Posterior vena cava (tissue), 2 donors: Measurements from ENCODE around the gene SLC25A12. TPM values are rescaled to one million over a fixed set of nuclear protein-coding genes. Genes with fewer than 3 reads are reported as not detected.
"Not testable (repeated sequence)": the region's sequence is repeated elsewhere in the genome, so short reads cannot be mapped to it uniquely, and the experiment has no call there.

Source experiments
- DNase-seq: peaks from one replicate; pipeline ENCODE4 v3.0.0-alpha.2; 2020; ENCODE audit warnings: low spot score
- intact Hi-C, 2 donors: fragments of 100-400 bp; cut with DNase I; formaldehyde crosslinking; loops; one replicate each; pipeline versions ENCODE4 v1.14.1 to v1.14.2; 2022 to 2023
- total RNA-seq, 2 donors: library from RNA; stranded (reverse); fragmentation: NEBNext Ultra II Directional; extraction: Animal tissue kit (Norgen Biotek cat#: 25700); gene quantifications; one replicate each; pipeline ENCODE4 v1.2.1, GENCODE V29; 2021
- donor health status: DM: yes; HTN: yes; CAD: no.
- donor health status: DM: yes; HTN: yes; CAD: no.

SLC25A12 gene
- total RNA-seq, 2 donors from 2014 or later, result 34.7 to 35.4 TPM

GRCh38 chr2:171836146-171836910 lies 57.7 kb downstream of the SLC25A12 start:
- DNase-seq, result no peak

DNA sequence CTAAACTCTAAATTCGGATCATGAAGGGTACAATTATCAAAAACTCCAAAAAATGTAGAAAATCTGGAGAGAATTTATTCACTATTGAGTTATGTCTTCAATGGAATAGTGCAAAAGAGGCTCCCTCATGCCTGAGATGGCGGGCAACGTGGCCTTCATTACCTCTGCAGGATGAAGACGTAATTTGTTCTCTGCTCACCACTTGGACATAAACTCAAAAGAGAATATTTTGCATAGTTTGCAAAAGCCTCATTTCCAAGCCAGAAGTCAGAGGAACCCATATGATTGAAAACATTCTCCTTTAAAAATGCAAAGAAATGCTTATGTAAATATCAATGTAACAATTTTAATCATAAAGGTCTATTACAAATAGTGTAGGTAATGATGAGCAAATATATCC lies 58.7 kb downstream of the SLC25A12 start:
- intact Hi-C loops, result no loop called here
- no peak for DNase-seq

More at GRCh38 chr2:171836146-171836910, 57.7 kb downstream of the SLC25A12 start:
- intact Hi-C loops, result no loop called here

GRCh38 chr2:171834286-171834685 lies 59.8 kb downstream of the SLC25A12 start:
- no peak for DNase-seq
- intact Hi-C loops, result no loop called here

- intact Hi-C loops, result no loop called here
- no peak for DNase-seq
Observed at GRCh38 chr2:171832489-171832888, 61.6 kb downstream of the SLC25A12 start.

DNA sequence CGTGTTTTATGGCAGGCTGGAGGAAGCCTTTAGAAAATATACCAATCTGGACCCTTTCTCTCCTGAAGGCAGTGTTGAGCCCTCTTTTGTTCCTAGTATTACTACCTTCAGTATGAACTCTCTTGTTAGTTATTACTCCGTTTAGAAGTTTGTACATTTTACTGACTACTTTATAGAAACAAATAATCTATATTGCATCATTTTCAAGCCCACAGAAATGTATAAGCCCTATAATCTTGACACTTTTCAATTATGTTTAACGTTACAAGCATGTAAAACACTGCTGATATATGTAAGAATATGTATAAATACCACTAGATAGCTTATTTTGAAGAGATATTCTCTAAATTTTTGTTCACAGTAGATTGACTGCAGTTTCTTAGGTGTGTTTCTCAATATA lies 64.0 kb downstream of the SLC25A12 start:
- intact Hi-C loops, result no loop called here
- DNase-seq, result no peak

DNA sequence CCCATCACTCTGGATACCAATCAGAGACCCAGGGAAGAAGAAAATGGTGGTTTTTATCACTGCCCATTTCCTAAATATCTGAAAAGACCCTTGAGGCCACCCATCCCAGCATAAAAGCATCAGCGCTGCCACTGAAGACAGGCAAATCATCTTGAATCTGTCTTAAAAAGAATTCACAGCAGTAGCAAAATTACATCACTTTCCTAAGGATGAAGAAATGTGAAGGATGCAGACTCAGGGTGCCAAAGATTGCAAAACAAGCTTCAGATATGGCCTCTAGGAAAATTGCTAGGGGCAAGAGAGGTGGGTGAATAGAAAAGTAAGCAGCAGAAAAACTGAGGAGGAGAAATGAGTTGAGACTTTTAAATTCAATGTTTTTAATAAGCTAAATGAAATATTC lies 70.0 kb downstream of the SLC25A12 start:
- DNase-seq, result no peak
- intact Hi-C loops, result no loop called here

DNA sequence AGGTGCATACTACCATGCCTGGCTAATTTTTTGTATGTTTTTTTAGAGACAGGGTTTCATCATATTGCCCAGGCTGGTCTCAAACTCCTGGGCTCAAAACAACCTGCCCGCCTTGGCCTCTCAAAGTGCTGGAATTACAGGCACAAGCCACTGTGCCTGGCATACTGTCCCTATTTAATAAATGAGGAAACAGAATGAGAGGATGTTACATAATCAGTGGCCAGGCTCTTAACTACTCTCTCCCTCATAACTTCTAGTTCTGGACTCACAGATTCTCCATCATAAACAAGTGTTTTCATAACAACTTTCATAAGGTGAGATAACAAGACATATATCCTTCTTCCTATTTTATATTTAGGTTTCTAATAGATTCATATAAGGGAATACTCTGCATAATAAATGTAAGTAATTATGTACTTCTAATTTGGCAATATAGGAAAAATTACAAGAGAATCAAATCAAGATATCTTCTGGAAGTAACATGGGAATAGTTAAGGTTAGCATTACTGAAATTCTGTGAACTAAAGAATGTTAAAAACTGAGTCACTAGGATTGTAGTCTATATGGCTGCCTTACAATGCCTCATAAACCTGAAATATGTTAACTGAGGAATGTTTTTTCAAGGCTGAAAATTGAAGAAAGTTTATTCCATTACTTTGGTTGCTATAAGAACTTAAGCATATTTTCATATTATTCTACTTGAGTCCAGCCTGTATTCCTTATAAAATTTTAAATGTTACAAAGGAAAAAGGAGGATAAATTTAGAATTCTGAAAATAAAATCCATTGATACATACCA lies 71.3 kb downstream of the SLC25A12 start:
- DNase-seq, result no peak
- intact Hi-C loops, result no loop called here

- DNase-seq, result no peak
- intact Hi-C loops, result no loop called here
Observed at GRCh38 chr2:171819453-171819852, 74.6 kb downstream of the SLC25A12 start.

DNA sequence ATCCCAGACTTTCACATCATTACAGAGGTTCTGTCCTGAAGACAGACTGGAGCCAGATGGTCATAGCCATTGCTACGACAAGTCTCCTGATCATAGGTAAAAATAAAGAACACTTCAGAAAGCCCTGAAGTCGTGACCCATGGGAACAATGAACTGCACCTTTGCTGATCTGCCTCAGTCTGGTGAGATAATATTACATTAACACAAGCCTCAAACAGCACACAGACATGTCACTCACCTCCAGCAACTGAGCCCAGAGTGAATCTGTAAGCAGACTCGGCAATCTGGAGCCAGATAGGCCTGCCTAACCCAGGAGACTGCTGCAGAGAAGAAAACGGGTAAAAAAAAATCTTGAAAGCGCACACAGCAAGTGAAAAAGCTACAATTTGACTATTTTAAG lies 79.2 kb downstream of the SLC25A12 start:
- DNase-seq, result no peak
- intact Hi-C loops, result no loop called here

DNA sequence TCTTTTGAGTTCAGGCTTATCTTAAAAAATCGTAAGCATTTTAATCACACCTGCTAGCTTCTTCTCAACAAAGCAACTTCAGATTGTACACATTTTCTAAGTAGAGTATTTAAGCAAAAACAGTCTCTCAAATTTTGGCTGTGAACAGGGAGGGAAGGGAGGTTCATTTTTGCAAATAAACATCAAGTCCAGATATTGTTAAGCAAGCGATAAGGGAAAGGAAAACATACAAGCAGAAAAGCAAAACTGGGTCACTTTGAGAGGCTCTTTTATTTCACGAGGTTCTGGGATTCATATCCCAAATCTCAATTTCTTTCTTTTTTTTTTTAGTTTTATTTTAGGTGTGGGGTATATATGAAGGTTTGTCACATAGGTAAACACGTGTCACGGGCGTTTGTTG lies 79.9 kb downstream of the SLC25A12 start:
- intact Hi-C loops, result no loop called here
- DNase-seq, result no peak

- DNase-seq, result no peak
- intact Hi-C loops, result no loop called here
Observed at GRCh38 chr2:171813729-171814128, 80.3 kb downstream of the SLC25A12 start.

DNA sequence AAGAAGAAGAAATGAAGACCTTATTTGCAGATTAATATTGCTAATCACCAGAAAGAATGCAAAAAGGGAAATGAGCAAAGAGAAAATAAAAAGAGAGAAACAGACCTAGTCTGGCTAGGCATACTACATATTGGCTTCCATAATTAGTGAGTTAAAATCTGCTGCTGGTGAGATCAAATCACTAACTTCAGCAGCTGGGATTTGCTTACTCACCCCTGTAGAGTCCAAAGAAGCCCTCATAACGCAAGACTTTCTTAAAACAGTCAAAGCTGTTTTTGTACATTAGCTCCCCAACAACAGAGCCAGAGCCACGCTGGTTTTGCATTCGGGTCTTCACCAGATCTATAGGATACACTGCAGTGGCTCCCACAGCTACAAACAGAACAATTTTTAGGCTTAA lies 80.9 kb downstream of the SLC25A12 start:
- intact Hi-C loops, result no loop called here
- no peak for DNase-seq

GRCh38 chr2:171811245-171811628 lies 82.8 kb downstream of the SLC25A12 start:
- intact Hi-C loops, result no loop called here

DNA sequence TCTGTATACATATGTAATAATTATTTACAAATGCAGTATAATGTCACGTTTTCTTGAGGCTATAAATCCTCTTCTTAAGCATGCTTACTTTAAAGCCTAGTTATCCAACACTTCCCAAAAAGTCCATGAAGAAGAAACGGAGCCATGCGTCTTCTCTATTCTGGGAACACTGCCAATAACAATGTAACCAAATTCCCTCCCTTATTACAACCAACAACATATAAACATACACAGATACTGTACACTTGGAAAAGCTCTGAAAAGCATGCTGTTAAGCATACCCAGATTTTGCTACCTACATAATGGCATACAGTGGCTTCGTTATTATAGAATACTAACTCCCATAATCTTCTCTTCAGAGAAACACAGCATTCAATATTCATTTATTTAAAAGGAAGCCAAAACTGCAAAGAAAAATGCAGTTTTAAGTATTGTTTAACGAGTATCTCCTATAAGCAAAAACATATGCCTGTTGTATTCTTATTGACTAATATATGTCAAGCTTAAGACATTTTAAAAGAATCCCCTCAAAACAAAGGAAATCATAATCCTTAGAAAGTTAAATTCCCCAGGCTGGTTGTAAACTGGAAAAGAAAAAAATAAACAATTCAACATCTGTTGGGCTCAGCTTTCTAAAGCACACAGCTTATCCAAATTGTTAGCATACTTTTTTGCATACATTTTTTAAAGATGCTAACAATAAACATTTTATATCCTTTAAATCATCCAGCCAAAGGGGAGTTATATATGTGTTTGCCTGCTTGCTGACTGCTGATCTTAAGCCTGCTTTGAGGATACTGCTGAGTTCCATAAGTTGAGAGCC lies 83.4 kb downstream of the SLC25A12 start:
- no peak for DNase-seq
- intact Hi-C loops, result no loop called here

More at GRCh38 chr2:171811245-171811628, 82.8 kb downstream of the SLC25A12 start:
- DNase-seq, result no peak

GRCh38 chr2:171808885-171809284 lies 85.2 kb downstream of the SLC25A12 start:
- DNase-seq, intact Hi-C loops: not testable (repeated sequence)

DNA sequence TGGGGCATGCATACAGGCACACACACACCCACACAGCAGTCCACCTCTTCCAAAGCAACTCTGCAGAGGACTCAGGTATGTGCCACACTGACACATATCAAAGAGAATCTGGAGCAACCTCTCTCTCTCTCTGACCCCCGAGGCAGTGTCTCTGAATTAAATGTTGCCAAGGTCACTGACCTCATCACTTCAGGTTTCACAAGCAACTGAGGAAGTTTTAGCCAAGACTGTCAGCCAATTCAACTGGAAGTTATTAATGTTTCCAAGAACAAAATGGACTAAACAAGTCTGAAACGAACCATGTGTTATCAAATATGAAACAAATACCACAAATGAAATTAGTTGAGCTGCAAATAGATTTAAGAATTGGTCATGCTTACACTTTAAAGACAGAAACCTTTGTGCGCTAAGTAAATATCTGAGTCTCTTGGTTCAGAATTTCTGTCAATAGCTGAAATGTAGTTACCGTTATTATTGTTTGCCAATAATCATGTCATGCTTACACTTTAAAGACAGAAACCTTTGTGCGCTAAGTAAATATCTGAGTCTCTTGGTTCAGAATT lies 86.1 kb downstream of the SLC25A12 start:
- intact Hi-C loops, result no loop called here
- no peak for DNase-seq

DNA sequence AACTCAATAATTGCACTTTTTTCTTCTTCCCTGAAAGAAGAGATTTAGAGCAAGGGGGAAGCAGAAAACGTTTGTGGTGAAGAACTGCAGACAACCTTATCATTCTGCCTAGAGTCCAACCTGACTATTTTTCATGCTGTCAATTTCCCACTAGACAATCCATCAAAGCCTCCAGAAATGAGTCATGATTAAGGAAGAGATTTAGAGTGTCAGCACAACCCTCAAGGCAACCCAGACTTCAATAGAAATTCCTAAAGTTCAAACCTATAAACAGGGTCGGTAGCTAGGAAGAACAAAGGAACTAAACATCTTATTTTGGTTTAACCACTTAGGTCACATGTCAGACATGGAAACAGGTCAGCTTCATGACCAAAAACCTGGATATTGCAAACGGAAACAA lies 86.9 kb downstream of the SLC25A12 start:
- DNase-seq, result no peak
- intact Hi-C loops, result no loop called here

GRCh38 chr2:171804456-171804855 lies 89.6 kb downstream of the SLC25A12 start:
- DNase-seq, result no peak
- intact Hi-C loops, result no loop called here

GRCh38 chr2:171803757-171804156 lies 90.3 kb downstream of the SLC25A12 start:
- DNase-seq, result no peak
- intact Hi-C loops, result no loop called here

- intact Hi-C loops, result no loop called here
- no peak for DNase-seq
Observed at GRCh38 chr2:171800639-171801038, 93.4 kb downstream of the SLC25A12 start.
